Ascending aorta (tissue), 2 donors: ENCODE data around the gene CEP97. TPM values are rescaled to one million over a fixed set of nuclear protein-coding genes. Genes with fewer than 3 reads are reported as not detected.
A peak's percentile ranks its signal among the peaks of the same experiment; 100 is the strongest.
"Not testable (repeated sequence)": the region's sequence is repeated elsewhere in the genome, so short reads cannot be mapped to it uniquely, and the experiment has no call there.

ENCODE experiments used
- DNase-seq, 2 donors: peaks; one replicate each; pipeline ENCODE4 v3.0.0-alpha.2; 2019; ENCODE audit warnings: low spot score in 2 of 2
- H3K27ac ChIP-seq, 2 donors: fragments of 200-600 bp; sonication (generic); one replicate each; pipeline ENCODE4 v1.5.1; 2016 to 2017; ENCODE audit warnings: mild to moderate bottlenecking in 1 of 2
- H3K27me3 ChIP-seq: fragments of 200-600 bp; sonication (generic); one replicate; pipeline ENCODE4 v1.5.1; 2017
- H3K36me3 ChIP-seq, 2 donors: fragments of 200-600 bp; sonication (generic); one replicate each; pipeline ENCODE4 v1.5.1; 2016
- H3K4me1 ChIP-seq, 2 donors: fragments of 200-600 bp; sonication (generic); one replicate each; pipeline ENCODE4 v1.5.1; 2016 to 2017; ENCODE audit warnings: mild to moderate bottlenecking in 1 of 2
- H3K4me3 ChIP-seq, 2 donors: fragments of 200-600 bp; sonication (generic); one replicate each; pipeline ENCODE4 v1.5.1; 2016 to 2017; ENCODE audit warnings: mild to moderate bottlenecking in 1 of 2
- H3K9me3 ChIP-seq, 2 donors: fragments of 200-600 bp; sonication (generic); one replicate each; pipeline ENCODE4 v1.5.1; 2016
- intact Hi-C: fragments of 100-400 bp; cut with DNase I; formaldehyde crosslinking; loops from one replicate; pipeline ENCODE4 v1.15.1; 2023
- total RNA-seq: library from RNA; depleted of rRNA; stranded (reverse); fragments of >200 nt; gene quantifications from one replicate; pipeline ENCODE4 v1.1.0, GENCODE V29; 2016
- TF ChIP-seq, protein P1 (sequence below), 3 experiments: fragments of 200-600 bp in 2 of 3; fragments of 450-650 bp in 1 of 3; sonication (generic) in 2 of 3; IDR thresholded peaks; one replicate each; pipeline ENCODE4 v1.5.1; 2016 to 2019; ENCODE audit warnings: antibody characterized with exemption in 3 of 3, mild to moderate bottlenecking in 1 of 3, moderate library complexity in 1 of 3

Gene CEP97
- total RNA-seq, 1 donor from 2014 or later = 1.3 TPM

DNA sequence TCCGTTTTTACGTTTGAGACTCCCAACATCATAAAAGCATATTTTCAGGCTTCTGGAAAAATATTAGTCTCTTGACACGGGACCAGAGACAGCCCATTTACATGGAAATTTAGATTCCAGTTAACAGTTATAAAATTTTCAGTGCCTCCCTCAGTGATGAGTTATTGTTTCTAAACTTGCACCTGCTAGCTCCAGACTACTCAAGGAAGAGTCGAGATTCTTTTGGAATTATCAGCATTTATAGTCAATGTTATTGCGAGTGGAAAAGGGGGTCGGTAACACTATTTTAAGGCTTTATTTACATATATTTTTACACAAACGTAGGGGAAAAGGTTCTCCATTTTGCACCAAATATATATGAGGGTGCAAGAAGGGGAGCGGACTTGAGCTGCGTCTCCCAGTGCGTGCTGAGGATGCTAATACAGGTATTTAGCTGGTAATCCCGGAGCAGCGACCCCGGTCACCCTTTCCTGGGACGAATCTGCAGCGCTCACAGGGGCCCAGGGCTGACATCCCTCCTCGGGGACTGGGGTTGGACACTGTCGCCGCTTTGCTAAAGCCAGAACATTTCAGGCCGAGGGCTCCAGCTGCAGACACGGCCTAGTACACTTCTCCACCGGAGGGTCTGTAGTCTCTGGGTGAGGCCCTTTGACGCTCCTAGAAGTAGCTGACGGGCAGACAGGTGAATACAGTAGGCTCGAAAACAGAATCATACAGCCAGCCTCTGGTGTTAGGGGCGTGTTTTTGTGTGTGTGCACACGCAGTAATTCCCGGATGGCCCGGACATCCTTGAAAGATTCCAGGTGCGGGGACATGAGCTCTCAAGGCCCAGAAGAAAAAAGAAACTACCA lies 46.8 kb upstream of the CEP97 start:
- intact Hi-C loops = loop anchor here (1.0 to 5.0 kb wide), 7 partner anchors 9 to 1277 kb away; partner anchors contain the start of genes LNP1, NFKBIZ, NXPE3 and RPL24
- Histone ChIP-seq H3K27me3 (no peaks in the 10 kb centered on the region), H3K27ac (peak overlapping the region; percentile 10 to 17), H3K4me1 (peaks cover 5 to 12% of the 10 kb centered on the region in 2 donors), H3K9me3 (no peaks in the 10 kb centered on the region), H3K36me3 (peaks cover 30 to 31% of the 10 kb centered on the region in 2 donors), H3K4me3 (peak overlapping the region; percentile 43 to 94)
- no peak for DNase-seq
- TF ChIP-seq, protein P1, sequence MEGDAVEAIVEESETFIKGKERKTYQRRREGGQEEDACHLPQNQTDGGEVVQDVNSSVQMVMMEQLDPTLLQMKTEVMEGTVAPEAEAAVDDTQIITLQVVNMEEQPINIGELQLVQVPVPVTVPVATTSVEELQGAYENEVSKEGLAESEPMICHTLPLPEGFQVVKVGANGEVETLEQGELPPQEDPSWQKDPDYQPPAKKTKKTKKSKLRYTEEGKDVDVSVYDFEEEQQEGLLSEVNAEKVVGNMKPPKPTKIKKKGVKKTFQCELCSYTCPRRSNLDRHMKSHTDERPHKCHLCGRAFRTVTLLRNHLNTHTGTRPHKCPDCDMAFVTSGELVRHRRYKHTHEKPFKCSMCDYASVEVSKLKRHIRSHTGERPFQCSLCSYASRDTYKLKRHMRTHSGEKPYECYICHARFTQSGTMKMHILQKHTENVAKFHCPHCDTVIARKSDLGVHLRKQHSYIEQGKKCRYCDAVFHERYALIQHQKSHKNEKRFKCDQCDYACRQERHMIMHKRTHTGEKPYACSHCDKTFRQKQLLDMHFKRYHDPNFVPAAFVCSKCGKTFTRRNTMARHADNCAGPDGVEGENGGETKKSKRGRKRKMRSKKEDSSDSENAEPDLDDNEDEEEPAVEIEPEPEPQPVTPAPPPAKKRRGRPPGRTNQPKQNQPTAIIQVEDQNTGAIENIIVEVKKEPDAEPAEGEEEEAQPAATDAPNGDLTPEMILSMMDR (IDR thresholded peaks at IDR 0.05) = no peak

DNA sequence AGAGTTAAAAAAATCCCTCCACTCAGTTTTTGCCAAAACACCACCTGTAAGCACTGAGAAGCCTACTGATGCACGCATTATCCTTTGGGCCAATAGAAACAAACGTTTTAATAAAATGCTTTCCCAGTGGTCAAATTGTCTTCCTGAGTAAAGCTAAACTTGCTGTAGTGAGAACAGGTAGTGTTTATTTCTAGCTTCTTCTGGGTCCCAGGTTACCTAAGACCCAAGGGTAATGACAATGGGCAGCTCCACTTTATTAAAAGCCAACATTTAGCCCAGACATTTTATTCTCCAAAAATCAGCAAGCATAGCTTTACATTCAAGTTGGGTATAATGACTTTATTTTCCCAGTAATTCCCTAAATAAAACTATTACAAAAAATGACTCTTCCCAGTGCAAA lies 45.6 kb upstream of the CEP97 start:
- Histone ChIP-seq H3K36me3 (peaks cover 37 to 43% of the 10 kb centered on the region in 2 donors), H3K4me1 (peaks cover 7 to 16% of the 10 kb centered on the region in 2 donors)
- intact Hi-C loops = loop anchor here (5.0 kb wide), 2 partner anchors 167 to 1187 kb away; partner anchors contain the start of genes SENP7 and TMEM45A
- not testable (repeated sequence) for DNase-seq, H3K27ac ChIP-seq, H3K9me3 ChIP-seq, H3K27me3 ChIP-seq, H3K4me3 ChIP-seq

DNA sequence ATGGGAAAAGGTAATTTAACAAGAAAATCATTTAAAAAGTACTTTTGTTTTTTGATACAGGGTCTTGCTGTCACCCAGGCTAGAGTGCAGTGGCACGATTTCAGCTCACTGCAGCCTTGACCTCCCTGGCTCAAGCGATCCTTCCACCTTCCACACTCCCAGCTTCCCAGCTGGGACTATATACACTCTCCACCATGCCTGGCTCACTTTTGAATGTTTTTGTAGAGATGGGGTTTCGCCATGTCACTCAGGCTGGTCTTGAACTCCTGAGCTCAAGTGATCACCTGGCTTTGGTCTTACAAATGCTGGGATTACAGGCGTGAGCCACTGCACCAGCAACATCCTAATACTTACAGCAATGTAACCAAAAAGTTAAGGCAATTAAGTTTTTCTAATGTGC lies 43.9 kb upstream of the CEP97 start:
- peaks cover 16 to 27% of the 10 kb centered on the region in 2 donors for H3K4me1 ChIP-seq
- H3K36me3 ChIP-seq = peaks cover 42 to 59% of the 10 kb centered on the region in 2 donors
- intact Hi-C loops = no loop called here
- H3K27ac ChIP-seq = no peak overlapping the region
- H3K9me3 ChIP-seq = no peaks in the 10 kb centered on the region
- DNase-seq = no peak
- TF ChIP-seq, protein P1 (IDR thresholded peaks at IDR 0.05) = no peak
- no peak overlapping the region for H3K4me3 ChIP-seq
- H3K27me3 ChIP-seq = no peaks in the 10 kb centered on the region

DNA sequence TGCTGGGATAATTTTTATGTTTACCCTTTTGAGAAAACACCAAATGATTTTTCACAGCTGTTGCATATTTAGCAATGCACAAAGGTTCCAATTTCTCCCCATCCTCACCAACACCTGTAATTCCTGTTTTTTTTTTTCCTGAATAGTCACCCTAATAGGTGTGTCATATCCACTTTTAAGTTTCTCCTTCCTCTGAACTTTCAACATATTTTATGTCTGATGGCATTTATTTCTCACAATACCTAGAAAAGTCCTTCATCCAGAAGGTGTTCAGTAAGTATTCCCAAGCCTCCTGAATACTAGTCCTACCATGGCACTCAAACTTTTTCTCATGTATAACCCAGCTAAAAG lies 39.4 kb upstream of the CEP97 start:
- Histone ChIP-seq H3K27ac (peak overlapping the region; percentile 90 to 94), H3K4me3 (peak overlapping the region; percentile 72 to 75), H3K4me1 (peaks cover 12 to 21% of the 10 kb centered on the region in 2 donors), H3K27me3 (no peaks in the 10 kb centered on the region), H3K36me3 (peaks cover 36 to 56% of the 10 kb centered on the region in 2 donors), H3K9me3 (no peaks in the 10 kb centered on the region)
- intact Hi-C loops = no loop called here
- TF ChIP-seq, protein P1 (IDR thresholded peaks at IDR 0.05) = no peak
- no peak for DNase-seq

DNA sequence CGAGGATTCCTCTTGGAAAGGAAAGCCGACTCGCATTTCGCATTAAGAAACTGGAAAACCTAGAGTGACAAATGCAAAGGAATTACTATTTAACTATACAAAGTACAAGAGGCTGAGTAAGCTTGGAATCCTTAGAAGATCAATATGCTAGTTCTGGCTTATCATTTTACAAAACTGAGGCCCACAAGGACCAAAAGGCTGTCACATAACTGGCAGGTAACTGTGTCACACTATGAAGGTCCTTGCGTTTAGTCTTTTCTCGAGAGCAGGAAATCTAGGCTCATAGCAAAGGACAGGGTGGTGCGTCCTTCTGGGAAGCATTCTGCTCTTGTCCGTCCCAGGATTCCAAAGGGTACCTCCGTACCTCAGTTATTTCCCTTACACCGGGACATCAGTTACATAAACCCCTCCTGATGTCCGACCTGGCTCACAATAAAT lies 38.5 kb upstream of the CEP97 start:
- TF ChIP-seq, protein P1 (IDR thresholded peaks at IDR 0.05) = no peak
- Histone ChIP-seq H3K9me3 (no peaks in the 10 kb centered on the region), H3K27ac (peak overlapping the region; percentile 90 to 94), H3K27me3 (no peaks in the 10 kb centered on the region), H3K36me3 (peaks cover 28 to 48% of the 10 kb centered on the region in 2 donors), H3K4me1 (peaks cover 12 to 21% of the 10 kb centered on the region in 2 donors), H3K4me3 (peak overlapping the region; percentile 72 to 75)
- intact Hi-C loops = loop anchor here (1.0 to 2.0 kb wide), 2 partner anchors 9 to 39 kb away; partner anchors contain the start of genes CEP97 and ZBTB11
- no peak for DNase-seq
